UCSD-AML1 (cell line): ENCODE results near the gene MIPEP.
A peak's percentile ranks its signal among the peaks of the same experiment; 100 is the strongest.

Experiments used
- DNase-seq: peaks from one replicate; lab custom pipeline; 2025; ENCODE audit not compliant: unreplicated experiment; lab: John Stamatoyannopoulos, UW

MIPEP gene

GRCh38 chr13:23722726-23723453 lies 166.3 kb downstream of the MIPEP start:
- no peak for DNase-seq

- no peak for DNase-seq
These were observed 170.2 kb downstream of the MIPEP start for GRCh38 chr13:23718996-23719395.

GRCh38 chr13:23716401-23716800 lies 172.8 kb downstream of the MIPEP start:
- no peak for DNase-seq

DNA sequence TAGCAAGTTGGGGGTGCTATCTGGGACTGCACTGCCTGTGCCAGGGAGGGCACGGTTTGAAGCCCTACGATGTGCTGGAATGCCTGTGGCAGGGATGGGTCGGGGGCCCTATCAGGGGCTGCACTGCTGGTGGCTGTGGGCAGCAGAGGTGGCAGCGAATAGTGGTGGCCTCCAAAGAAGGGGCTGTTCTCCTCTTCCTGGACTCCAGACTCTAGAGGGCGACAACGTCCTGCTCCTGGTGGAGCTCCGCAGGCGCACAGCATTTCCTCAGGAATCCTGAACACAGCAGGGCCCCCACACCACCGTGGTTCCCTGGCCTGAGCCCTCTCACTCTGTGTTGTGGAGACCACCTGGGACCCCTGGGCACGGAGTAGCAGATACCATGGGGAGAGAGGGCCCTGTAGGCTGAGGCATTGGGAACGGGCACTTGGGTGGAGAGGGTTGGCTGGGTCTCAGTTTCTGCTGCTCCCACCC lies 173.4 kb downstream of the MIPEP start:
- no peak for DNase-seq

- no peak for DNase-seq
These were observed 174.0 kb downstream of the MIPEP start for GRCh38 chr13:23715092-23715761.

DNA sequence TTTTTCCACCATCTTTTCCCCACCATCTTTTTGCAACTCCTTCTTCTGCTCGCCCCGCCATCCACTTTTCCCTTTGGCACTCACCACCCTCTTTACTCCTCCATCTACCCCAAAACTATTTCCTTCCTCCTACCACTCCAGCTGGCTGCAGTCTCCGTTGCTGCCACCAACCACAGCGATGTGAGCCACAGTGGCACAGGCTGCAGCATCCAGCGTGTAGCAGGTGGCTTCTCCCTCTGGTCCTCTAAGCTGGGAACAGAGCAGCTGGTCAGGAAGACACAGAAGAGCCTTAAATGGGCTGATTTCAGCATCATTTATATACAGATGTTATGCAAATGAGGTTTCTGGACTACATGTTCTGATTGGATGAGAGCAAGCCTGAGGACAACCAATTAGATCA lies 174.5 kb downstream of the MIPEP start:
- DNase-seq = no peak

DNA sequence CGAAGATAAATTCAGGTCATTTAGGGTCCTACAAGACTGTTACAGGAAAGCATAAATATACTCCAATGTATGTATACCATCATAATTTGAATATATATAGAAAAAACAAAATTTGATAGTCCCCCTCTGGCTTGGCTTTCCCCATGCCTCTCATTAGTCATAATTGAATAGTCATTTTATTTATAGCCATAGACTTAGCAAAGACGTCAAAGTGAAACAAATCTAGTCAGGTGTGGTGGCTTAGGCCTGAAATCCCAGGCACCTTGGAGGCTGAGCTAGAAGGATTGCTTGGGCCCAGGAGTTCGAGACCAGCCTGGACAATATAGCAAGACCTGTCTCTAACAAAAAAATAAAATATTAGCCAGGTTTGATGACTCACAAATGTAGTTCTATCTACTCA lies 177.8 kb downstream of the MIPEP start:
- no peak for DNase-seq

DNA sequence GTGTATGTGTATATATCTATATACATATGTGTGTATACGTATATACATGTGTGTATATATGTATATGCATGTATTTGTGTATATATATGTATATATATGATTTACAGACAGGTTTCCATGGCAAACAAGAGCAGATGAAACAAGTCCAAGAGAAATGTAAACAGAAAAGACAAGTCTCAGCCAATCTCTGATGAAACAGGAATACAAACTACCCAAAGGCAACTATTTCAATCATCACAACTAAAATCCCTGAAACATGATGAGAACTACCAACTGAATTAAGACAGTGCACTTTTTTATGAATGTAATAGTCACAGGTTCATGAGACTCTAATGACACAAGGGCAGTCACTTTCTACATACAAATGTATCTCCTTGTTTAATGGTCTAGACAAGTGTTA lies 178.8 kb downstream of the MIPEP start:
- DNase-seq = no peak

GRCh38 chr13:23709536-23709935 lies 179.7 kb downstream of the MIPEP start:
- peak; percentile 23 for DNase-seq

GRCh38 chr13:23707674-23708073 lies 181.5 kb downstream of the MIPEP start:
- no peak for DNase-seq

- no peak for DNase-seq
These were observed 183.6 kb downstream of the MIPEP start for GRCh38 chr13:23705583-23705982.

- no peak for DNase-seq
These were observed 185.8 kb downstream of the MIPEP start for GRCh38 chr13:23703246-23703860.

GRCh38 chr13:23701636-23702035 lies 187.6 kb downstream of the MIPEP start:
- no peak for DNase-seq

DNA sequence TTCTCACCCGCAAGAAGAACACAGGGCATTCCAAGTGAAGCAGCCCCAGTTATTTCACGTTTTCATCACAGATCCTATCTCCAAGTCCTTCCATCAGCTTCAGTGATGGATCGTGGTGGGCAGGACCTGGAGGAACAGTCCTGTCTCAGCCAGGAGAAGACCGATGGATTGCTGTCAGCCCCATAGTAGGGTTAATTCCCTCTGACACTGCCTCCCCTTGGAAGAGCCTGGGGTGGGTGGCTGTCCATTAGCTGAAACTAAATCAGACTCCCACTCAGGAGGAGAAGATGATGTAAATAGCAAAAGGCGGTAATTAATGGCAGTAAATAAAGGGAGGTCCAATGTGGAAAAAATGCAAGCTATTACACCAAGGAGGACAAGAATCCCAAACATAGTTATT lies 188.0 kb downstream of the MIPEP start:
- no peak for DNase-seq

DNA sequence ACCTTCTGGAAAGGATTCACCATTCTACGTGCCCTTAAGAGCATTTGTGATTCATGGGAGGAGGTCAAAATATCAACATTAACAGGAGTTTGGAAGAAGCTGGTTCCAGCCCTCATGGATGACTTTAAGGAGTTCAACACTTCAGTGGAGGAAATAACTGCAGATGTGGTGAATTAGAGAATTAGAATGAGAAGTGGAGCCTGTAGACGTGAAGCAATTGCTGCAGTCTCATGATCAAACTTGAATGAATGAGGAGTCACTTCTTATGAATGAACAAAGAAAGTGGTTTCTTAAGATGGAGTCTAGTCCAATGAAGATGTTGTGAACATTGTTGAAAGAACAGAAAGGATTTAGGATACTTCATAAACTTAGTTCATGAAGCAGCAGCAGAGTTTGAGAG lies 189.9 kb downstream of the MIPEP start:
- DNase-seq = no peak

DNA sequence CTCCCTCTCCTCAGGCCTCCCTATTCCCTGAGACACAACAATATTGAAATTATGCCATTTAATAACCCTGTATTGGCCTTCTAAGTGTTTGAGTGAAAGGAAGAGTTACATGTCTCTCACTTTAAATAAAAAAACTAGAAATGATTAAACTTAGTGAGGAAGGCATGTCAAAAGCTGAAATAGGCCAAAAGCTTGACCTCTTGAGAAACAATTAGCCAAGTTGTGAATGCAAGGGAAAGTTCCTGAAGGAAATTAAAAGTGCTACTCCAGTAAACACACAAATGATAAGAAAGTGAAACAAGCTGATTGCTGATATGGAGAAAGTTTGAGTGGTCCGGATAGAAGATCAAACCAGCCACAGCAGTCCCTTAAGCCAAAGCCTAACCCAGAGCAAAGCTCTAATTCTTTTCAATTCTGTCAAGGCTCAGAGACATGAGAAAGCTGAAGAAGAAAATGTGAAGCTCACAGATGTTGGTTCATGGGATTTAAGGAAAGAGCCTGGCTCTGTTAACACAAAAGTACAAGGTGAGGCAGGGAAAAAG lies 191.4 kb downstream of the MIPEP start:
- no peak for DNase-seq

DNA sequence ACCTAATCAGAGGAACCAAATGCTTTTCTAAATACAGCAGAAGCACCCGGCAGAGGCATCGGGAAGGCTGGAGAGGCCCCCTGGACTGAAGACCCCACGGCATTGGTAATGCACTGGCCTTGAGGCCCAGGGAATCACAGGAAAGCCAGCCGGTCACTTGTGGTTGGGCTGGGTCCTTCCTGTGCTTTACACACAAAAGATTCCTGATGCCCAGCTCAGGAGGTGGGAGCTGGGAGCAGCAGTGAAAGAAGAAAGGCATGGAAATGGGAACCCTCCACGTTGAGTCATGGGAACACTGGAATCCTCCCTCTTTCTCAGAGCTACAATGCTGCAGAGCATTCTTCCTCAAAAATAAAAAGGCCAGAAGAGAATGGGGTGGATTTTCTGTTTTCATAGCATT lies 192.6 kb downstream of the MIPEP start:
- no peak for DNase-seq

- no peak for DNase-seq
These were observed 193.3 kb downstream of the MIPEP start for GRCh38 chr13:23695711-23696464.

DNA sequence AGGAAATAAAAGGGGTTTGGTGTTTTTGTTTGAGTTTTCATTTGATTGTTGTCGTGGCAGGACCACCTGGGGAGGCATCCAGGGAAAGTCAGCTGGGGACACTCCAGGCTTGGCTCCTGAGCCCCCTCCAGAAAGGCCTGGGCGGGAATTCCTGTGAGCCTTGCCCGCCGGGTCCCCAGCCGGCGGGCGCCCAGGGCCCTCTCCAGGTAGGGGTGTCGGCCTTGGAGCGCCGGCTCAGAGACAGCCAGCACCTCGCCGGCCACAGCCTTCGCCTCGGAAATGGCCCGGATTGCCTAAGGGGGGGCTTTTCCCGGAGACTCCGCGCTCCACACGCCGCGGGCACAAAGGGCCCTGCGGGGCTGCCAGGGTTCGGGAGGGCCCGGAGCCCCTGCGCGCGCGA lies 194.0 kb downstream of the MIPEP start:
- DNase-seq = no peak

GRCh38 chr13:23692816-23693215 lies 196.4 kb downstream of the MIPEP start:
- DNase-seq = no peak

DNA sequence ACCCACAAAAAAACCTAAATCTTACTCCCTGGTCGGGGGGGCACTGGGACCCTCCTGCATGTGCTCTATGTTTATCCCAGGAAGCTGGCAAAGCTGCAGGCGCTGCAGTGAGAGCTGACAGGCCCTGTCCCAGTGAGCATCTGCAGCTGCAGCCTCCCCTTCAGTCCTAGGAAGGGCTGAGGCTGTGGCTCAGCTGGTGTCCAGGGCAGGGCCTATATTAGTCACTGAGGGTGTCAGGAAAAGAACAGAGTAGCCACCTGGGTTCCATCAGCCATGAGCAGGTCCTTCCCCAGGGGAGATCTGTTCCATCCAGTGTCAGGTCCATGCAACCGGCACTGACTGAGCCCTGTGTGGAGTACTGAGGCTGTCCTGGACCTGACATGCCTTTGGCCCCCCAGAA lies 198.5 kb downstream of the MIPEP start:
- DNase-seq = no peak
